Upper lobe of right lung (tissue), 1 donor: ENCODE results near the gene TADA1. TPM values are rescaled to one million over a fixed set of nuclear protein-coding genes. Genes with fewer than 3 reads are reported as not detected.

Source experiments
- ATAC-seq: fragments of 200-7000 bp; cut with Tn5 transposase; one replicate; pipeline ENCODE4 v1.9.1; 2020; ENCODE audit warnings: mild to moderate bottlenecking, moderate library complexity
- DNase-seq: peaks from one replicate; pipeline ENCODE4 v3.0.0-alpha.2; 2020
- H3K27ac ChIP-seq: fragments of 200-600 bp; one replicate; pipeline ENCODE4 v1.8.0; 2022
- H3K27me3 ChIP-seq: fragments of 200-600 bp; one replicate; pipeline ENCODE4 v1.8.0; 2022; ENCODE audit warnings: mild to moderate bottlenecking
- H3K36me3 ChIP-seq: fragments of 200-600 bp; one replicate; pipeline ENCODE4 v1.8.0; 2022
- H3K4me1 ChIP-seq: fragments of 200-600 bp; one replicate; pipeline ENCODE4 v1.8.0; 2022
- H3K4me3 ChIP-seq: fragments of 200-600 bp; one replicate; pipeline ENCODE4 v1.8.0; 2022; ENCODE audit warnings: mild to moderate bottlenecking
- H3K9me3 ChIP-seq: fragments of 200-600 bp; one replicate; pipeline ENCODE4 v1.8.0; 2022
- intact Hi-C: fragments of 100-400 bp; cut with DNase I; formaldehyde crosslinking; loops from one replicate; pipeline ENCODE4 v1.11.0; 2022
- total RNA-seq: library from RNA; stranded (reverse); fragmentation: NEBNext Ultra II Directional; extraction: Animal tissue kit (Norgen Biotek cat#: 25700); gene quantifications from one replicate; pipeline ENCODE4 v1.2.1, GENCODE V29; 2021
- TF ChIP-seq, protein P1 (sequence below): fragments of 200-600 bp; IDR thresholded peaks from one replicate; pipeline ENCODE4 v1.8.0; 2022; ENCODE audit warnings: antibody characterized with exemption
- donor health status: DM: no; HTN: yes; CAD: no; lungs with severe emphysema.

TADA1 gene
- total RNA-seq, 1 donor from 2014 or later = 9.5 TPM

DNA sequence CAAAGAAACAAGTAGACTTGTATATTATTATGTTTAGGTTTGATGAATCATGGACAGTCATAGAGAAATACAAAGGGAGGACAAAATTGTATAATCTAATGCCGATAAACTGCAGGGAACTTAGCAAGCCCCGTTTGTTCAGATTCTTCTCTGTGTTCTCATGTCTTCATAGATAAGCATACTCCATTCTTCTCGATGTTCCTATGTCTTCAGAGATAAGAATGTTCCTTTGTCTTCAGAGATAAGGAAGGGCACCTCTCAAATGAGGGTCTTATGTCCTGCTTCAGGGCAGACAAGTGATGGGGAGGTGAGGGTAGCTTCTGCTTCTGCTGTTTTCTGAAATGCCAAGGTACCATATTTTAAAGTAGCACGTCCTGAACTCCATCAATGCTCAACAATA is 19.7 kb upstream of the TADA1 start:
- ATAC-seq (no peak), DNase-seq (no peak)
- Histone ChIP-seq H3K9me3 (peaks cover 8% of the 10 kb centered on the region), H3K36me3 (no peaks in the 10 kb centered on the region), H3K27me3 (peaks cover 5% of the 10 kb centered on the region), H3K27ac (no peak overlapping the region), H3K4me3 (no peak overlapping the region), H3K4me1 (no peaks in the 10 kb centered on the region)
- TF ChIP-seq, protein P1, sequence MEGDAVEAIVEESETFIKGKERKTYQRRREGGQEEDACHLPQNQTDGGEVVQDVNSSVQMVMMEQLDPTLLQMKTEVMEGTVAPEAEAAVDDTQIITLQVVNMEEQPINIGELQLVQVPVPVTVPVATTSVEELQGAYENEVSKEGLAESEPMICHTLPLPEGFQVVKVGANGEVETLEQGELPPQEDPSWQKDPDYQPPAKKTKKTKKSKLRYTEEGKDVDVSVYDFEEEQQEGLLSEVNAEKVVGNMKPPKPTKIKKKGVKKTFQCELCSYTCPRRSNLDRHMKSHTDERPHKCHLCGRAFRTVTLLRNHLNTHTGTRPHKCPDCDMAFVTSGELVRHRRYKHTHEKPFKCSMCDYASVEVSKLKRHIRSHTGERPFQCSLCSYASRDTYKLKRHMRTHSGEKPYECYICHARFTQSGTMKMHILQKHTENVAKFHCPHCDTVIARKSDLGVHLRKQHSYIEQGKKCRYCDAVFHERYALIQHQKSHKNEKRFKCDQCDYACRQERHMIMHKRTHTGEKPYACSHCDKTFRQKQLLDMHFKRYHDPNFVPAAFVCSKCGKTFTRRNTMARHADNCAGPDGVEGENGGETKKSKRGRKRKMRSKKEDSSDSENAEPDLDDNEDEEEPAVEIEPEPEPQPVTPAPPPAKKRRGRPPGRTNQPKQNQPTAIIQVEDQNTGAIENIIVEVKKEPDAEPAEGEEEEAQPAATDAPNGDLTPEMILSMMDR = no peak
- intact Hi-C loops = no loop called here

DNA sequence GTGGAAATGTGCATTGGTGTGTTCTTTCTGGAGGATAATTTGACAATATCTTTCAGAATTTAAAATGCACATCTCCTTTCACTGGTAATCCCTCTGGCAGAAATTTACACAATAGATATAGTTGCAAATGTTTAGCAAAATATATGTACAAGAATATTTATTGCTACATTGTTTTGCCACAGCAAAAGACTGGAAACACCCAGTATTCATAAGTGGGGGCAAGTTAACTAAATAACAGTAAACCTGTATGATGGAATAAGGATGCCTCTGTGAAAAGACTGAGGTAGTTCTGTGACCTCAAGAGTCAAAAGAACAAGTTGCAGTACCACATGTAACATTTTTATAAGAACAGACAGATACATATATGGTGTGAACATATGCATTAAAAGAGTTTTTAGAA is 13.7 kb upstream of the TADA1 start:
- Histone ChIP-seq H3K36me3 (no peaks in the 10 kb centered on the region), H3K4me1 (no peaks in the 10 kb centered on the region), H3K4me3 (no peak overlapping the region), H3K27ac (no peak overlapping the region), H3K9me3 (no peaks in the 10 kb centered on the region), H3K27me3 (peaks cover 19% of the 10 kb centered on the region)
- TF ChIP-seq, protein P1 = no peak
- intact Hi-C loops = no loop called here
- DNase-seq (no peak), ATAC-seq (no peak)

DNA sequence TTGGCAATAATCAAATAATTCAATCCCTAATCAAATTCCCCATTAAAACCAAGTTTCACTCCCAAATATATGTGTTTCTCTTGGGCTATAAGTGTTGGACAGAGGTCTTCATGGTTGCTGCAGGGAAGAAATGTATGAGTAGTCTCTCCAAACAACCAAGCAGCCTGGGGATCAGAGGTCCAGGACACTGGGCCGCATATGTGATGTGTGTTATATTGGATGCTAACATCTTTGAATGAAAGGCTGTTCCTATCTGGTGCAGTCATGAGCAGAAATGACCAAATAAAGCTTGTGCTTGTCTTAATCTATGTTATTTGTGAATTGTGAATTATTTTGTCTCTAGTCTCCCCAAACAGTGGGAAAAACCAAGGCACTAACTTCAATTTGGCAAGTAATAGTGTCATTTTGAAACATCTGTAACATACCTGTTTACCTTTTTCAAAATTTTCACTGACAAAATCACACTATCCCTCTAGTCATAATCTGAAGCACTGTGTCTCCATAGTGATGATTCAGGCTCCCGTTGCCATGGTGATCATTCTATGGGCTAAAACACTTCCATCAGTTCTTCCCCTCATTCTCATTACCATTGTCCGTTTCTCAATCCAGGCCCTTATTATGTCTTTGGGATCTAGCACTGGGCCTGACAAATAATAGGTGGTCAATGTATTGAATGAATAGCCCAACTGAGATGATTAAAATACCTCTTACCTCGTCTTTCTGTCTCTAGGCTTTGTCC is 12.5 kb upstream of the TADA1 start:
- ATAC-seq (no peak), DNase-seq (no peak)
- Histone ChIP-seq H3K27ac (no peak overlapping the region), H3K4me1 (peaks cover 7% of the 10 kb centered on the region), H3K27me3 (peaks cover 28% of the 10 kb centered on the region), H3K4me3 (no peak overlapping the region), H3K36me3 (no peaks in the 10 kb centered on the region), H3K9me3 (no peaks in the 10 kb centered on the region)
- intact Hi-C loops = no loop called here
- TF ChIP-seq, protein P1 = no peak

DNA sequence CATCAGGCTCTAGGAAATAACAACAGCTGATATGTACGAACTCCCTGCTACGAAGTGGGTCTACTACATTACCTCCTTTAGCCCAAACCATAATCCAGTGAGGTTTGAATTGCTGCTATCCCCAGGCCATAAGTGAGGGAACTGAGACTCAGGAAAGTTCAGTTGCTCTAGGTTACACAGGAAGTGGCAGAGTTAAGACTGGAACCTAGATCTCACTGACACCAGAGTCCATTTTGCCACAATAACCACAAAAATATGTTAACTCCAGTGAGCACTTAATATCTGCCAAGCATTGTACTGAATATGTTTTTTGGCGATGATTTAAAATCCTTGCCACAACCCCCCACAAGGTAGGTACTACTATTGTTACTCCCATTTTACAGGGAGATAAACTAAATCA is 8.9 kb upstream of the TADA1 start:
- no peak for ATAC-seq
- no peak overlapping the region for H3K27ac ChIP-seq
- no peaks in the 10 kb centered on the region for H3K9me3 ChIP-seq
- H3K4me3 ChIP-seq = no peak overlapping the region
- peaks cover 18% of the 10 kb centered on the region for H3K27me3 ChIP-seq
- no peaks in the 10 kb centered on the region for H3K36me3 ChIP-seq
- TF ChIP-seq, protein P1 = no peak
- peaks cover 7% of the 10 kb centered on the region for H3K4me1 ChIP-seq
- intact Hi-C loops = no loop called here
- DNase-seq = no peak

DNA sequence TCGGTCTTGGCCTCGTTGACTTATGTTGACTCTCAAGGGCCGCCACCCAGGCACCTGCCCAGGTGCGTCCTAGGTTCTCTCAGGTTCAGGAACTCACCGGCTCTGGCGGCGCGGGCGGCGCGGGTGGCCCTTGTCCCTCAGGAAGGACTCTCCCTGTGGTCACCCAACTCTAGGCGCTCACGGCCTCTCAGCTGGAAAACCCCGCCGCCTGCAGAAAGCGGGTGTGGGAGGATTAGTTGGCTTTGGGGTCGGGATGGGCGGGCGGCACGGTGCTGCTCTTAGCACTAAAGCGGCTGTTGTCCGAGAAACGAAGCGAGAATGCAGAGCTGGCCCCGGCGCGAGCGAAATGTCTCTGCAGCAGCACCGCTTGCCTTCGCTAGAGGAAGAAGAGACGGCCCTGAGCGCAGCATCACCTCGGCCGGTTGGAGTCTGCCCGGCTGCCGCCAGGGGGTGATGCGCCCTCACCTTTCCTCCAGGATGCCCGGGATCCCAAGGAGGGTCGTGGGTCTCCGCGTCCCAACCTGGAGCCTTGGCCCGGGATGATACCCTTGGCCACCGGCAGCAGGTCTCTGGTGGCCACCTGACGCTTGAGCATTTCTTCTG is 8.1 kb upstream of the TADA1 start:
- H3K4me3 ChIP-seq = no peak overlapping the region
- H3K4me1 ChIP-seq = peaks cover 7% of the 10 kb centered on the region
- H3K36me3 ChIP-seq = no peaks in the 10 kb centered on the region
- TF ChIP-seq, protein P1 = peak; percentile 66
- DNase-seq (peak; percentile 70), ATAC-seq (peak; percentile 87)
- H3K27ac ChIP-seq = no peak overlapping the region
- H3K9me3 ChIP-seq = no peaks in the 10 kb centered on the region
- H3K27me3 ChIP-seq = peaks cover 17% of the 10 kb centered on the region
- intact Hi-C loops = no loop called here
